ENCODE measurements around the gene SFXN4.

- peak; percentile 51; the same call in 1 of the 2 replicates for TF ChIP-seq POLR2AphosphoS5 (IDR thresholded peaks at IDR 0.05; ENCODE audit: low read depth, low read length)
- peak; percentile 68; the same call in 1 of the 2 replicates for TF ChIP-seq TAF1 (IDR thresholded peaks at IDR 0.05; ENCODE audit: borderline replicate concordance, insufficient read depth, low read length)
- TF ChIP-seq FOXP2 (optimal IDR thresholded peaks at IDR 0.05; ENCODE audit: borderline replicate concordance, extremely low read depth, extremely low read length, insufficient read depth), result peak; percentile 24
- no peak for TF ChIP-seq REST (IDR thresholded peaks at IDR 0.05; ENCODE audit: insufficient read depth in 1 of 2, low read depth in 2 of 2, low read length in 2 of 2)
- no peak; the same call in 1 of the 2 replicates for TF ChIP-seq SIN3A (IDR thresholded peaks at IDR 0.05; ENCODE audit: borderline replicate concordance, insufficient read depth, low read length)
These were observed 41.8 kb upstream of the SFXN4 start, which contains the start of gene GRK5 for GRCh38 chr10:119207366-119207666.

All from PFSK-1 (cell line).